DLD1 (cell line): ENCODE data around the gene NXPE3.
"Not testable (repeated sequence)": the region's sequence is repeated elsewhere in the genome, so short reads cannot be mapped to it uniquely, and the experiment has no call there.

Source experiments
- in situ Hi-C: cut with HindIII; loops from 2 replicates; pipeline ENCODE4 v1.10.0; 2017; ENCODE audit warnings: low sequenced_read_pairs

NXPE3 gene

GRCh38 chr3:101779047-101779821 lies at the start of gene NXPE3:
TSS of gene NXPE3 (plus strand) at chr3:101779211. CDS start at chr3:101785597, 6,386 bp downstream.
- in situ Hi-C loops = no loop called here

GRCh38 chr3:101729586-101729985 lies 49.4 kb upstream of the NXPE3 start:
- in situ Hi-C loops = no loop called here

GRCh38 chr3:101730839-101731238 lies 48.2 kb upstream of the NXPE3 start:
- in situ Hi-C loops = no loop called here

GRCh38 chr3:101732240-101732641 lies 46.8 kb upstream of the NXPE3 start:
- in situ Hi-C loops = no loop called here

- in situ Hi-C loops = no loop called here
Measured at GRCh38 chr3:101735833-101736232, 43.2 kb upstream of the NXPE3 start.

GRCh38 chr3:101741914-101742313 lies 37.1 kb upstream of the NXPE3 start:
- in situ Hi-C loops = not testable (repeated sequence)

DNA sequence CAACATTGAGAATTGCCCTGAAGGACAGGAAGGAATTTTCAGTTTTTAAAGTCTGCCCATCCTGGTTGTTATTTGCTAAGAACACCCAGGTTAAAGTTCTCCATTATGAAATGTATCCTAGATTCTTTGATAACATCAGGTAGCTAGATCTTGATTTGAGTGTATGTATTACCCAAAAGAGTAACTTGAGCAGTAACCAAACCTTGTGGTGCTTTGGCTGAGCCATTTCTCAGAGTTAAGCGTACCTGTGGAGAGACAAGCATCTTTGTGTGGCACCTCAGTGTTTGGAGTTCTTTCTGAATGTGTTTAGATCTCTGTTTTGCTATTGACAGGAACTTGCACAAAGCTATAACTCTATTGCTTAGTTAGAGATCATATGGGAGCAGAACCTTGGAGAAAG lies 34.2 kb upstream of the NXPE3 start:
- in situ Hi-C loops = no loop called here

DNA sequence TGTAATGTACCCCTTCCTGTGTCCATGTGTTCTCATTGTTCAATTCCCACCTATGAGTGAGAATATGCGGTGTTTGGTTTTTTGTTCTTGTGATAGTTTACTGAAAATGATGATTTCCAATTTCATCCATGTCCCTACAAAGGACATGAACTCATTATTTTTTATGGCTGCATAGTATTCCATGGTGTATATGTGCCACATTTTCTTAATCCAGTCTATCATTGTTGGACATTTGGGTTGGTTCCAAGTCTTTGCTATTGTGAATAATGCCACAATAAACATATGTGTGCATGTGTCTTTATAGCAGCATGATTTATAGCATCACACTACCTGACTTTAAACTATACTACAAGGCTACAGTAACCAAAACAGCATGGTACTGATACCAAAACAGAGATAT lies 33.1 kb upstream of the NXPE3 start:
- in situ Hi-C loops = not testable (repeated sequence)

- in situ Hi-C loops = not testable (repeated sequence)
Measured at GRCh38 chr3:101753386-101754113, 25.5 kb upstream of the NXPE3 start.

GRCh38 chr3:101758224-101758623 lies 20.8 kb upstream of the NXPE3 start:
- in situ Hi-C loops = no loop called here

DNA sequence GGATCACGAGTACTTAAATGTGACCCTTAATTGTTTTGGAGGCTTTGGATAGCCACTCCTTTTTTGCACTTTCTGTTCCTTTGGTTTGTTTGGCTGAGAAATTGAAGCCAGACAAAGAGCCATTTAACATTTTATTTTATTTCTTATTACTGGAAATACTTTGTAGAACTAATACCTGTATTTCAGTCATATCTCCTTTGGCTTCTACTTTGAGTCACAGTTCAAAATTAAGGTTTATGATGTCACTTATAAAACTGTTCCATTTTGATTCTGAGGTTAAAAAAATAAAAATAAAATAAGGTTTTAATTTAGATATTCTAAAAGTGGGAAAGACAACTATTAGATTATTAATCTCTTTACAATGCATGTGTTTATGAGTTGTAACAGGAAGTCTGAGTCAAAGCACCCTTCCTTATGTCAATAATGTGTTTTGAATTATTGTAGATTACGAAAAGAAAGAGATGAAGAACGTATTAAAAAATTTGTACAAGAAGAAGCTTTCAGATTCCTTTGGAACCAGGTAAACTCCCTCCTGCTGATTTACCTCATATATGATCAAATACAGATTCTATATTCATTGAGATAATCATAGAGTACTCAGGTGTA lies 16.9 kb upstream of the NXPE3 start:
- in situ Hi-C loops = no loop called here

- in situ Hi-C loops = not testable (repeated sequence)
Measured at GRCh38 chr3:101777745-101778281, 1.2 kb upstream of the NXPE3 start.

DNA sequence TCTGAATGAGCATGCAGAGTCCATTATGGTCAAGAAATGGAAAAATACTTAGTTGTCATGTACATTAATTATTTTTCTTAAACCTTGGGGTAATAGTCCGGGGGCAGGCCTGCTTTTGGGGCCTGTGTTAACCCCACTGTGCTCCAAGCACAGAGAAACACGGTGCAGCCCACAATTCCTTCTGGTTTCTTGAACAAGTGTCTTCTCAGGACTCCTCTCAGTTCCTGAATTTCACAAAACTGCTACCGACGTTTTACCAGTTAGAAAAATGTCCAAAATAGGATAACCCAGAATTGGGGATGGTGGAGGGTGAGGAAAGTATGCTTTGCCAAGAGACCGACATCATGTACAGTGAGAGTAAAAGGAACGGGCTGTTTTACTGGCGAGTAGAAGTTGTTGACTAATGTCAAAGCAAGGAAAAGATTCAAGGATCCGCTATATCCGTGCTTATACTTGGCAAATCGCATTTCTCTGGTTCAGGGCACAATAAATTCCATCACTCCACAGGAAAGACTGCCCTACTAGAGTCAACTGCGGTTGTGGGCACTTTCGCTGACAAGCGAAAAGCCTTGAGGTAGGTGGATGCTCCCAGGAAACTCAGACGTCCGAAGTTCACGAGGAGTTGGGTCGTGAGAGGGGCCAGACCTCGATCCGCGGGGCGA lies 495 bp upstream of the NXPE3 start:
- in situ Hi-C loops = no loop called here

- in situ Hi-C loops = loop anchor here (10.0 kb wide), 1 partner anchor 755 kb away; no protein-coding TSS in a partner anchor
Measured at GRCh38 chr3:101779822-101780381, 891 bp downstream of the NXPE3 start.

DNA sequence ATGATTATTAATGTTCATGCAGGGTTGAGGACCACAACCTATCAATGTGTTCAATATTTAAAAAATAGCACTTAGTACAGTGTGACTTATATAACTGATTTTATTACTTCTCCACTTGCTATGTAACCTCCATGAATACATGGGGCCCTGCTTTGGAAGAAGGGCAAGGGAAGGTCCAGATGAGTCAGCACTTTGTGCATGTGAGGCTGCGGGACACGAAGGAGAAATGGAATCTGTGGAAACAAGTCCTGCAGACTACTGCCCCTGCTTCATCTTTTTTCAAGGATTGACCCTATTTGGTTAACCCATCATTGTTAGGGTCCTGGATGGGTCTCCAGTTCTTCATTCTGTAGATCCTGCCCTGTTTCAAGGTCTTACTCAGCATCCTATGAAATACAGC lies 1.6 kb downstream of the NXPE3 start:
- in situ Hi-C loops = loop anchor here (10.0 kb wide), 1 partner anchor 754 kb away; no protein-coding TSS in a partner anchor

DNA sequence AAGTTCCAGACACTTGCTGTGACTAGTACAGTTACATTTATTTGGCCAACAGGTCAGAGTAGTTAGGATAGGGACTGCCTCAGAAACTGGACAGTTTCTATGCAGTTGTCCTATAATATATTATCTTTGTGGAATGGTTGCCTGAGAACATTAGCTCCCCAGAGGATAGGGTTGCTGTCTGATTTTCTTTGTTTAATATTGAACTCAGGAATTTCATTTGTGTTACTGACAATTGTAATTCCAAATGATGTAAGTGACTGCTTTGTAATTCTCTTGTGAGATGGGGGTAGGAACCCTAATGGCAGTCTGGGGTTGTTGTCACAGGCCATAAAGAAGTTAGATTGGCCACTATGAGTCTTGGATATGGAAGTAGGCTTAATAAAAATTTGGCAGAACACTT lies 2.2 kb downstream of the NXPE3 start:
- in situ Hi-C loops = loop anchor here (10.0 kb wide), 1 partner anchor 754 kb away; no protein-coding TSS in a partner anchor

DNA sequence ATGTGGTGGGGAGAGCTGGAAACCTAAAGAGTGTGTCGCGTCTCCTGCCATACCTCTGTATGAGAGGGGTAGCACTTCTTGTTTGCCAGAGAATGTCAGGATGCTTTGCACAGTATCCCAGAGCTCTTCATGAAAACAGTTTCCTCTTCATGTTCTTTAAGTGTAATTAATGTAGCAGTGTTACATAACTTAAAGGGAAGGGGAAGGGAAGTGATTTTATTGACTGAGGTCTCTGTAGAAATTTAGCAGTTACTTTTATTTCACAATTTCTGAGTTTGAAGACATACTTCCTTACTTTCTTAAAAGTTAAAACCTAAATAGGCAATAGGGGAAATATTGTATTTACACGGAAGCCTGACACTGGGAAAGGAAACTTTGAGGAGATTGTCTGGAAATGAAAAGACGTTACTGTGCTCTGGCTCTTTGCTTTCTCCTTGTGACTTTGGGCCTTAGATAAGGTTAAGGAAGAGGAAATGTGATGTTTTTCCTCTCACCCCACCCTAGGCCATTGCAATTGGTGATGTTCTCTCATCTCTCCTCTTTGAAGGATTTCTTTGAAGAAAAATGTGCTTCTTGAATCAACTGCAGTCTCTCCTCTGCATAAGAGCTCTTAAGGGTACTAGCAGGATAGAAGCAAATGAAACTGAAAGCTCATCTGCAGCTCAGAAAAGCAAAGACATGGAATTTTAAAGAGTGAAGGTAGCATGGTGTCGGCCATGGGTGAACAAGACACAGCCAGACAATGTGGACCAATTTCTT lies 6.0 kb downstream of the NXPE3 start:
- in situ Hi-C loops = loop anchor here (10.0 kb wide), 1 partner anchor 750 kb away; no protein-coding TSS in a partner anchor

GRCh38 chr3:101791778-101792177 lies 12.8 kb downstream of the NXPE3 start:
- in situ Hi-C loops = no loop called here

DNA sequence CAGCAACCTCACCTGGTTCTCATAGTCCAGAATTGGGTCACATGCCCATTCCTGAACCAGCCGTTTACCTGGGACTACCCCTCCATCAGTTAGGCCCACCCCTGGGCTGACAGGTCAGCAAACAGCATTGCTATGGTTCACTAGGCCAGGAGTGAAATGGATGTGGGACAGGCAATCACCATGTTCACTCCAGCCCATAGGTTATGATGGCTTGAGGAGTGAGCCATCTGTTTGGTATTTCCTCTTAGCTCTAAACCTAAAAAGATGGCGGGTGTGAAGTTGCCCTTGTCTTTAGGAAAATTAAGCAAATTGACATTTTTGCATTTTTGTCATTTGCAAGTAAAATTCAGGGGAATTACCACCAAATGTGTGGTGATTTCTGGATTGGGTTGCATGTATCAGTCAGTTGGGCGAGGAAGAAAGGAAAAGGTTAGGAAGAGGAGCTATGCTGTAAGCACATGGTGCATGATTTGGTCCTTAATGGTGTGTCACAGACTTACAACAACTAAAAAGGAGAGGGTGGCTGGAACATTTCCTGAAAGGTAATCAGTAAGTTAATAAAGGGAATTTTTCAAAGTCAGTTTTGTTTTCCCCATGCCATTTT lies 17.2 kb downstream of the NXPE3 start:
- in situ Hi-C loops = no loop called here
